ENCODE data around the gene STPG1. TPM values are rescaled to one million over a fixed set of nuclear protein-coding genes. Genes with fewer than 3 reads are reported as not detected.

Gene STPG1
- total RNA-seq, 2 experiments from 2014 or later: 7.4 to 8.9 TPM

- peaks cover 64% of the 10 kb centered on the region for H3K4me1 Mint-ChIP-seq (ENCODE audit: low read depth)
- no peaks in the 10 kb centered on the region for H3K9me3 Mint-ChIP-seq
- H3K27me3 Mint-ChIP-seq (ENCODE audit: low read depth): no peaks in the 10 kb centered on the region
- H3K4me3 Mint-ChIP-seq: no peak overlapping the region
- no peak for DNase-seq
- no peak overlapping the region for H3K27ac Mint-ChIP-seq
- H3K36me3 Mint-ChIP-seq (ENCODE audit: low read depth): peaks cover 55% of the 10 kb centered on the region
- intact Hi-C loops (cut with micrococcal nuclease): no loop called here
- CTCF ChIA-PET: interaction anchor here (0.5 to 3.3 kb wide), 6 partner anchors 10 to 225 kb away, joined by 3 to 16 read pairs (median 4); partner anchors contain the start of gene NIPAL3
Observed at GRCh38 chr1:24425441-24425840, 11.9 kb upstream of the STPG1 start.

- CTCF ChIA-PET: interaction anchor here (0.5 to 3.3 kb wide), 7 partner anchors 10 to 225 kb away, joined by 3 to 16 read pairs (median 5); partner anchors contain the start of gene NIPAL3
- Mint-ChIP-seq H3K36me3 (ENCODE audit: low read depth) (peaks cover 58% of the 10 kb centered on the region), H3K27me3 (ENCODE audit: low read depth) (no peaks in the 10 kb centered on the region), H3K9me3 (no peaks in the 10 kb centered on the region), H3K27ac (no peak overlapping the region), H3K4me1 (ENCODE audit: low read depth) (peaks cover 65% of the 10 kb centered on the region), H3K4me3 (no peak overlapping the region)
- intact Hi-C loops (cut with micrococcal nuclease): no loop called here
- no peak for DNase-seq
Observed at GRCh38 chr1:24424990-24425389, 11.4 kb upstream of the STPG1 start.

DNA sequence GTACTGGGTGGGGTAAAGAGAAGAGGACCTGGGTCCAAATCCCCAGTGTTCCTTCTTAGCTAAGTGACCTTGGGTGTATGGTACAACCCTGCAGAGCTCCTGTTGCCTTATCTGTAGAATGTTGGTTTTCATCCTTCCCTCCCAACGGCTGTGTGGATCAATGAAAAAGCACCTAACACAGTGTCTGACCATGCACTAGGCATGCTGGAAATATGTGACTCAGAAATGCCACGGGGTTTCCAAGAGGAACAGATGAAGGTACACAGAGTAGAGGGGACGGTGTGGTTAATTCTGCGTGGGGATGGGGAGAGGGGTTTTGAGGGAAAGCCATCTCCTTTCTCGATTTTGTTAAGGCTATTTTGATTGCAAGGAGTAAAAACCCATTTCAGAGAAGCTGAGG is 10.6 kb upstream of the STPG1 start:
- intact Hi-C loops (cut with micrococcal nuclease): no loop called here
- Mint-ChIP-seq H3K9me3 (no peaks in the 10 kb centered on the region), H3K4me1 (ENCODE audit: low read depth) (peaks cover 68% of the 10 kb centered on the region), H3K27me3 (ENCODE audit: low read depth) (no peaks in the 10 kb centered on the region), H3K36me3 (ENCODE audit: low read depth) (peaks cover 66% of the 10 kb centered on the region), H3K4me3 (no peak overlapping the region), H3K27ac (peak overlapping the region; percentile 34)
- CTCF ChIA-PET: interaction anchor here (2.3 to 3.3 kb wide), 2 partner anchors 9 to 163 kb away, joined by 9 to 16 read pairs; partner anchors contain the start of gene NIPAL3
- peak; percentile 31 for DNase-seq

DNA sequence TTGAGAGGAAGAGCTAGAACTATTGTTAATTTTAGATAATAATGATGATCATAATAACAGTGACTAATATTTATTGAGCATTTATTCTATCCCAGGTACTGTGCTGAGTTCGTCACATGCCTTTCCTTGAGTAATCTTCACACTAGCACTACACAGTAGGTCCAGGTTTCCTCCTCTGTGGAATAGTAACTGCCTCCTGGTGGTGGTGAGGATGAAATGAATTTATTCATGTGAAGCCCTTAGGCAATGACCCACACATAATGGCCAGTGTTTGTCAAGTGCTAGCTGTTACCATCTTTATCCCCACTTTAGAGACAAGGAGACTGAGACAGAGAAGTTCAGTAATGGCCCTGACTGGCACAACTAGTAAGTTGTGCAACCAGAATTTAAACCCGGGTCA is 7.9 kb upstream of the STPG1 start:
- Mint-ChIP-seq H3K27ac (no peak overlapping the region), H3K9me3 (no peaks in the 10 kb centered on the region), H3K4me3 (no peak overlapping the region), H3K27me3 (ENCODE audit: low read depth) (no peaks in the 10 kb centered on the region), H3K4me1 (ENCODE audit: low read depth) (peaks cover 73% of the 10 kb centered on the region), H3K36me3 (ENCODE audit: low read depth) (peaks cover 60% of the 10 kb centered on the region)
- CTCF ChIA-PET: interaction anchor here (1.1 kb wide), 1 partner anchor 105 kb away, joined by 3 read pairs; no protein-coding TSS in a partner anchor
- DNase-seq: no peak
- intact Hi-C loops (cut with micrococcal nuclease): no loop called here

DNA sequence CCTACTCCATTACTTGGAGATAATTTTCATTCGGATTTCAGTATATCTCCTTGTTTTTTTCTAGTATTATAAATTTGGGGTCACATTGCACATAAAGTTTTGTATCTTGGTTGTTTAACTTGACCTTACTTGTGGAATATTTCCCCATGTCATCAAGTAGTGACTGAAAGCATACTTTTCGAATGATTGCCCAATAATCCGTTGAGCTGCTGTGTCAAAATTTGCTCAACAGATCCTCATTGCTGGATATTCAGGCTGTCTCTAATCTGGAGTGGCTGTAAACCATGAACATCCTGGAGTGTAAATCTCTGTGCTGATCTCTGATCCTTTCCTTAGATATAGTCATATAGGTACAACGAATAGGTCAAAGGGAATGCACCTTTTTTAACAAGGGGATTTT is 7.0 kb upstream of the STPG1 start:
- H3K36me3 Mint-ChIP-seq (ENCODE audit: low read depth): peaks cover 58% of the 10 kb centered on the region
- no peaks in the 10 kb centered on the region for H3K9me3 Mint-ChIP-seq
- intact Hi-C loops (cut with micrococcal nuclease): no loop called here
- H3K4me3 Mint-ChIP-seq: no peak overlapping the region
- CTCF ChIA-PET: interaction anchor here (0.6 kb wide), 1 partner anchor 386 kb away, joined by 3 read pairs; no protein-coding TSS in a partner anchor
- DNase-seq: no peak
- peaks cover 66% of the 10 kb centered on the region for H3K4me1 Mint-ChIP-seq (ENCODE audit: low read depth)
- no peak overlapping the region for H3K27ac Mint-ChIP-seq
- H3K27me3 Mint-ChIP-seq (ENCODE audit: low read depth): no peaks in the 10 kb centered on the region

GRCh38 chr1:24418898-24419628 is 5.5 kb upstream of the STPG1 start:
- Mint-ChIP-seq H3K4me1 (ENCODE audit: low read depth) (peaks cover 63% of the 10 kb centered on the region), H3K27me3 (ENCODE audit: low read depth) (no peaks in the 10 kb centered on the region), H3K9me3 (no peaks in the 10 kb centered on the region), H3K4me3 (peak overlapping the region; percentile 19), H3K27ac (peak overlapping the region; percentile 50), H3K36me3 (ENCODE audit: low read depth) (peaks cover 53% of the 10 kb centered on the region)
- CTCF ChIA-PET: interaction anchor here (0.6 to 6.8 kb wide), 6 partner anchors 27 to 220 kb away, joined by 3 to 43 read pairs (median 6); no protein-coding TSS in a partner anchor
- intact Hi-C loops (cut with micrococcal nuclease): no loop called here
- peak; percentile 22 for DNase-seq

GRCh38 chr1:24417681-24418080 is 4.1 kb upstream of the STPG1 start:
- peak overlapping the region; percentile 16 for H3K4me3 Mint-ChIP-seq
- H3K27ac Mint-ChIP-seq: no peak overlapping the region
- intact Hi-C loops (cut with micrococcal nuclease): no loop called here

GRCh38 chr1:24416666-24417391 is 3.2 kb upstream of the STPG1 start:
- Mint-ChIP-seq H3K4me1 (ENCODE audit: low read depth) (peaks cover 66% of the 10 kb centered on the region), H3K36me3 (ENCODE audit: low read depth) (peaks cover 34% of the 10 kb centered on the region), H3K27ac (peak overlapping the region; percentile 94), H3K9me3 (no peaks in the 10 kb centered on the region), H3K4me3 (peak overlapping the region; percentile 94), H3K27me3 (ENCODE audit: low read depth) (no peaks in the 10 kb centered on the region)
- CTCF ChIA-PET: interaction anchor here (1.0 to 6.8 kb wide), 16 partner anchors 17 to 218 kb away, joined by 3 to 43 read pairs (median 6); partner anchors contain the start of gene RCAN3
- intact Hi-C loops (cut with micrococcal nuclease): no loop called here
- peak; percentile 77 for DNase-seq

More at GRCh38 chr1:24417681-24418080, 4.1 kb upstream of the STPG1 start:
- Mint-ChIP-seq H3K4me1 (ENCODE audit: low read depth) (peaks cover 60% of the 10 kb centered on the region), H3K27me3 (ENCODE audit: low read depth) (no peaks in the 10 kb centered on the region), H3K9me3 (no peaks in the 10 kb centered on the region), H3K36me3 (ENCODE audit: low read depth) (peaks cover 40% of the 10 kb centered on the region)
- no peak for DNase-seq
- CTCF ChIA-PET: interaction anchor here (0.9 to 6.8 kb wide), 13 partner anchors 25 to 219 kb away, joined by 3 to 43 read pairs (median 7); no protein-coding TSS in a partner anchor

DNA sequence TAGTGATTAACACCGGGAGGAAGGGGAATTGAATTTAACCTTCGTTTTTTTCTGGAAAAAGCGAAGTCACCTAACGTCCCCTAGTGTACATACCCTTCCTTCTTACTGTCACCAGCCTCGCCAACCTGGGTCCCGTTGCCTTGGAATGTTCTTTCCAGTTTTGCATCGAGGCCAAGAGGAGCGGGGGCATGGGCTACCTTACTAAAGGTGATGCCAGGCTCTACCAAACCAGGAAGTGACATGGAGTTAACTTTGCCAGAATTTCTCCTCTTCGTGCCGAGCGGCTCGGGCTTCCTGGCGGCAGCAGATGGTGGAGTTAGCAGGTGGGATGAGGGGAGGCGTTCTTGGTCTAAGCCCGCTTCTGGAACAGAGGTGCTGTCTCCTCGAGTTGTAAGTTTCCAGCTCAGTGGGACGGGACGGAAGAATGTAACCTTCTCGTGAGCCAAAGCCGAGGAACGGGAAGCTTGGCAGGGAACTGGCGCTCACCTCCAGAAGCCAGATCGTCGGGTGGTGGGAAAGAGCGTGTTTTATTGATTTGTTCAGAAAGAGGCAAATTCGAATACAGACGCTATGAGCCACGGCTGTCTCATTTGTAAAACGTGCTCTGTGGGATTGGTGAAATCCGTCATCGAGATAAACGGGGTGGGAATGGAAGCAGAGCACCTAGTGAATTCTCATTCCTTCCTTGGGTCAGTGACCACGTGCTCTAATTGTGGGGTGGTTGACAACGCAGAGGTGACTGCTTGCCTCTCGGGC is 2.5 kb upstream of the STPG1 start:
- CTCF ChIA-PET: interaction anchor here (0.7 to 6.8 kb wide), 39 partner anchors 8 to 226 kb away, joined by 3 to 43 read pairs (median 4); partner anchors contain the start of gene RCAN3
- no peaks in the 10 kb centered on the region for H3K27me3 Mint-ChIP-seq (ENCODE audit: low read depth)
- H3K9me3 Mint-ChIP-seq: no peaks in the 10 kb centered on the region
- intact Hi-C loops (cut with micrococcal nuclease): loop anchor here (1.0 to 2.0 kb wide), 10 partner anchors 24 to 328 kb away; partner anchors contain the start of gene SRRM1
- DNase-seq: peak; percentile 20
- H3K27ac Mint-ChIP-seq: peak overlapping the region; percentile 94
- H3K4me1 Mint-ChIP-seq (ENCODE audit: low read depth): peaks cover 61% of the 10 kb centered on the region
- H3K4me3 Mint-ChIP-seq: peak overlapping the region; percentile 94
- H3K36me3 Mint-ChIP-seq (ENCODE audit: low read depth): peaks cover 28% of the 10 kb centered on the region

GRCh38 chr1:24415334-24415909 is 1.8 kb upstream of the STPG1 start, which contains the start of gene NIPAL3:
Gene NIPAL3, plus strand, starts transcription at chr1:24415802. Its CDS starts 3,746 bp downstream, at chr1:24419548.
- intact Hi-C loops (cut with micrococcal nuclease): loop anchor here (1.0 to 2.0 kb wide), 10 partner anchors 23 to 329 kb away; partner anchors contain the start of gene SRRM1
- H3K27me3 Mint-ChIP-seq (ENCODE audit: low read depth): no peaks in the 10 kb centered on the region
- H3K9me3 Mint-ChIP-seq: no peaks in the 10 kb centered on the region
- H3K27ac Mint-ChIP-seq: peak within 1 kb of the TSS; percentile 94
- H3K4me1 Mint-ChIP-seq (ENCODE audit: low read depth): peaks cover 56% of the 10 kb centered on the region
- CTCF ChIA-PET: interaction anchor here (0.5 to 6.8 kb wide), 38 partner anchors 8 to 245 kb away, joined by 3 to 43 read pairs (median 4); partner anchors contain the start of gene RCAN3
- H3K36me3 Mint-ChIP-seq (ENCODE audit: low read depth): peaks cover 25% of the 10 kb centered on the region
- peak within 1 kb of the TSS; percentile 94 for H3K4me3 Mint-ChIP-seq
- DNase-seq: peak; percentile 100

GRCh38 chr1:24414775-24415333 is 1.3 kb upstream of the STPG1 start:
- Mint-ChIP-seq H3K4me1 (ENCODE audit: low read depth) (peaks cover 53% of the 10 kb centered on the region), H3K4me3 (peak overlapping the region; percentile 94), H3K27me3 (ENCODE audit: low read depth) (no peaks in the 10 kb centered on the region)

More at GRCh38 chr1:24414775-24415333, 1.3 kb upstream of the STPG1 start:
- DNase-seq: no peak
- H3K9me3 Mint-ChIP-seq: no peaks in the 10 kb centered on the region
- intact Hi-C loops (cut with micrococcal nuclease): loop anchor here (1.0 to 2.0 kb wide), 10 partner anchors 23 to 329 kb away; partner anchors contain the start of gene SRRM1
- H3K36me3 Mint-ChIP-seq (ENCODE audit: low read depth): peaks cover 21% of the 10 kb centered on the region
- CTCF ChIA-PET: interaction anchor here (0.5 to 6.8 kb wide), 38 partner anchors 9 to 246 kb away, joined by 3 to 43 read pairs (median 4); partner anchors contain the start of gene RCAN3
- peak overlapping the region; percentile 79 for H3K27ac Mint-ChIP-seq

Measured in activated naive CD4-positive, alpha-beta T cell treated with anti-CD3 and anti-CD28 coated beads for 36 hours (primary cell).